ENCODE measurements around the gene DMAC1.

The DMAC1 gene

GRCh38 chr9:7782400-7783120 lies 17.0 kb downstream of the DMAC1 start:
- no peak for DNase-seq

DNA sequence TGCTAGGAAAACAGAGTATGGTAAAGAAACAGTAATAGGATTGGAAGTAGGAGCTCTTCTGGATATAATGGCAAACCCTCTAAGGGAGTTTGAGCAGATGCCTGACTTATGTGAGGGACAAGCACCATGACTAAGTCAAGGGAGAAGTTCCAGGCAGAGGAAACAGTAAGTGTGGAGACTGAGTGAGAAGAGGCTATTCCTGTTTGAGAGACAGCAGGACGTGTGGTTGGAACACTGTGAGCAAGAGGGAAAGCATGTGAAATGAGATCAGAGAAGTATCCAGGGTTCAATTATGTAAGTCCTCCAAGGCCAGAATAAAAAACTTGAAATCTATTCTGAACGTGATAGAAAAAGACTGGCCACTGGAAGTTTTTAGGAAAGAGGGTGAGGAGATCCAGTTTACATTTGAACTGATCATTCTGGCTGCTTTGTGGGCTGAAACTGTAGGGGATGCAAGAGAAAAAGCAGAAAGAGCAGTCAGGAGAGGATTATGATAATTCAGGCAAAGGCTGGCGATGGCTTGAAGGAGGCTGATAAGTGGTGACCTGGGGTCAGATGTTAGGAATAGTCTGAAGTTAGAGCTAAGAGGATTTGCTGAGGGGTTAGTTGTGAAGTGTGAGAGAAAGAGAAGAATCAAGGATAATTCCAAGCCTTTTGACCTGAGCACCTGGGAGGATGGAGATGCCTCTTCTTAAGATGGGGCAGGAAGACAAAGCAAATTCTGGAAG lies 19.2 kb downstream of the DMAC1 start:
- no peak for DNase-seq

GRCh38 chr9:7778851-7779600 lies 20.6 kb downstream of the DMAC1 start:
- DNase-seq: no peak

DNA sequence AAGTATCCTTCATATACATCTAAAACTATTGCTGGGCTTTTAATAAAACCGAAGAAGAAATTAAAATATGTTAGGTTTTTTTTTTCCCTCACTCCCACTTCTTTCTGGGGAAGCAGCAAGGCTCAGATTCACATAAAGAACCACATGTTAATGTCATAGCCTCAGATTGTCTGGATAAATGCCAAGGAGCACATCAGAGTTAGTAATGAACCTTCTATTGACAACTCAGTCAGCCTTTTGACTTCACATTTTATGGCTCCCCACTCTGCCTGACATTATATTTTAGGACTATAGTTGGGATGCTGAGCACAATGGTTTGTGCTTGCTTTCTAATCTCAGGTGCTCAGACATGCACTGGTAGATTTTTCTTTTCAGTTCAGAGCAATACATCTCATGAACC lies 21.8 kb downstream of the DMAC1 start:
- no peak for DNase-seq

DNA sequence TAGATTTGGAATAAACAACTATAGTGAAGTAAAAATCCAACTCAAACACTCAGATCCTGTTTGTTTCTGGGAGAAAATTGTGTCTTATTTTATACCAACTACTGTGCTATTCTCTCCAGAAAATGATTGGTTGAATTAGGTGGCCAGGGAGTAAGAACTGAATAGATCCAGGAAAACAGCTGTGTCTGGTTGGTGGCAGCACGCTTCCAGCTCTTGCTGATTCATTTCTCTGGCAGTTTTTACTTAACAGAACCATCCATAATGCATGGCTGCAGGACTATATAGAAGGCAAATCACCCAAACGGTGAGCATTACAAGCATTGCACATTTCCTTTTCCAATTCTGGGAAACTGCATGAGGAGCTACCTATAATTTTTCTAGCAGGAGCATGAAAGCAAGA lies 29.5 kb downstream of the DMAC1 start:
- no peak for DNase-seq

GRCh38 chr9:7762600-7762999 lies 37.0 kb downstream of the DMAC1 start:
- DNase-seq: no peak

DNA sequence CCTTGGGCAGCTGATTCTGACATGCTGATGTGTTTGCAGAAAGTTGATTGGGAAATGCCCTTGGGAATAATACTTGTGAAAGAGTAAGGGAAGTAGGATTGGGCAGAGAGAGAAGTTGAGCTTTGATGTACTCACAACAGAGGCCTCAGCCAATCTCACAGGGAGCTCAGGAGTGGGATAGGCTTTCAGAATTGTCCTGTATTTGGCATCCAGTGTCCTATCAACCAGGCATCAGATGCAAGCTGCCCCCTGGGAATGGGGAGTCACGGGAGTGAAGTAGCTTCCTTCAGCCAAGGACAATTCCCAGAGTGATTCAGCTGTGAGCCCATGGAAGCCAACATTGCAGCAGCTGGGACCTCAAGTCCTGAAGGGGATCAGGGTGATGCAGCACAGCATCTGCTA lies 39.6 kb downstream of the DMAC1 start:
- no peak for DNase-seq

GRCh38 chr9:7756088-7756487 lies 43.5 kb downstream of the DMAC1 start:
- no peak for DNase-seq

- DNase-seq: no peak
Observed at GRCh38 chr9:7752481-7752880, 47.1 kb downstream of the DMAC1 start.

All from activated gamma-delta T cell treated with Interleukin-2 at 50 U/mL for 16 hours (primary cell).